Measurements from ENCODE around the gene PPFIA2. TPM values are rescaled to one million over a fixed set of nuclear protein-coding genes. Genes with fewer than 3 reads are reported as not detected.

PPFIA2 gene
- total RNA-seq, 1 experiment from 2014 or later: 1.1 TPM

- no peak for TF ChIP-seq MXD4 (CRISPR knock-in tag; IDR thresholded peaks at IDR 0.05; ENCODE audit: borderline replicate concordance)
- no peak for TF ChIP-seq FOXK1 (CRISPR knock-in tag; IDR thresholded peaks at IDR 0.05)
- TF ChIP-seq ESRRA (CRISPR knock-in tag; IDR thresholded peaks at IDR 0.05; ENCODE audit: borderline replicate concordance): no peak
- H3K27ac Mint-ChIP-seq: peak overlapping the region; percentile 67
- no peaks in the 10 kb centered on the region for H3K9me3 Mint-ChIP-seq
- CTCF ChIA-PET: interaction anchor here (0.6 to 1.3 kb wide), 6 partner anchors 14 to 1206 kb away, joined by 3 to 7 read pairs (median 3); no protein-coding TSS in a partner anchor
- no peaks in the 10 kb centered on the region for H3K36me3 Mint-ChIP-seq
- peaks cover 38% of the 10 kb centered on the region for H3K4me1 Mint-ChIP-seq
- ATAC-seq: peak; percentile 53
- peak; percentile 23 for DNase-seq (ENCODE audit: low spot score)
- no peaks in the 10 kb centered on the region for H3K27me3 Mint-ChIP-seq (ENCODE audit: low read depth)
- H3K4me3 Mint-ChIP-seq: no peak overlapping the region
- POLR2A ChIA-PET: no interaction called here
Observed at GRCh38 chr12:81798294-81798693, 39.1 kb upstream of the PPFIA2 start.

GRCh38 chr12:81797100-81797499, 38.0 kb upstream of the PPFIA2 start:
- H3K4me3 Mint-ChIP-seq: no peak overlapping the region
- ATAC-seq (peak; percentile 14; the same call in 1 of the 2 replicates), DNase-seq (ENCODE audit: low spot score) (no peak)
- no peaks in the 10 kb centered on the region for H3K27me3 Mint-ChIP-seq (ENCODE audit: low read depth)
- H3K9me3 Mint-ChIP-seq: no peaks in the 10 kb centered on the region
- ChIA-PET POLR2A (no interaction called here), CTCF (no interaction called here)
- H3K36me3 Mint-ChIP-seq: no peaks in the 10 kb centered on the region
- no peak overlapping the region for H3K27ac Mint-ChIP-seq
- H3K4me1 Mint-ChIP-seq: peaks cover 38% of the 10 kb centered on the region
- TF ChIP-seq ERG (CRISPR knock-in tag; IDR thresholded peaks at IDR 0.05) (no peak), CTCF (IDR thresholded peaks at IDR 0.05) (peak; percentile 25)

- Mint-ChIP-seq H3K27me3 (ENCODE audit: low read depth) (no peaks in the 10 kb centered on the region), H3K36me3 (no peaks in the 10 kb centered on the region), H3K27ac (no peak overlapping the region), H3K4me1 (peaks cover 4% of the 10 kb centered on the region), H3K4me3 (no peak overlapping the region), H3K9me3 (no peaks in the 10 kb centered on the region)
- TF ChIP-seq AR (CRISPR knock-in tag; IDR thresholded peaks at IDR 0.05) (no peak), ZBTB21 (CRISPR knock-in tag; IDR thresholded peaks at IDR 0.05; ENCODE audit: borderline replicate concordance) (no peak)
- DNase-seq (ENCODE audit: low spot score) (no peak), ATAC-seq (no peak)
- POLR2A ChIA-PET: no interaction called here
- CTCF ChIA-PET: no interaction called here
Observed at GRCh38 chr12:81792666-81793065, 33.5 kb upstream of the PPFIA2 start.

GRCh38 chr12:81779216-81779615, 20.1 kb upstream of the PPFIA2 start:
- no peak for TF ChIP-seq SMAD3 (CRISPR knock-in tag; IDR thresholded peaks at IDR 0.05; ENCODE audit: borderline replicate concordance)
- no peak for TF ChIP-seq RELA (CRISPR knock-in tag; IDR thresholded peaks at IDR 0.05; ENCODE audit: borderline replicate concordance)
- no peak for TF ChIP-seq ZBTB21 (CRISPR knock-in tag; IDR thresholded peaks at IDR 0.05; ENCODE audit: borderline replicate concordance)
- TF ChIP-seq ZNF121 (CRISPR knock-in tag; IDR thresholded peaks at IDR 0.05): no peak
- no peak for TF ChIP-seq NR1H2 (CRISPR knock-in tag; IDR thresholded peaks at IDR 0.05)
- TF ChIP-seq MAX (CRISPR knock-in tag; IDR thresholded peaks at IDR 0.05): no peak
- Mint-ChIP-seq H3K4me3 (no peak overlapping the region), H3K4me1 (peaks cover 6% of the 10 kb centered on the region; the same call in 1 of the 2 replicates), H3K36me3 (no peaks in the 10 kb centered on the region), H3K9me3 (no peaks in the 10 kb centered on the region), H3K27ac (no peak overlapping the region), H3K27me3 (ENCODE audit: low read depth) (no peaks in the 10 kb centered on the region)
- POLR2A ChIA-PET: no interaction called here
- DNase-seq (ENCODE audit: low spot score) (no peak), ATAC-seq (no peak)
- CTCF ChIA-PET: no interaction called here

Data from WTC11 (cell line).